Right renal pelvis (tissue), 4 donors: ENCODE measurements around the gene MTMR4. TPM values are rescaled to one million over a fixed set of nuclear protein-coding genes. Genes with fewer than 3 reads are reported as not detected.
"Not testable (repeated sequence)": the region's sequence is repeated elsewhere in the genome, so short reads cannot be mapped to it uniquely, and the experiment has no call there.

ENCODE experiments used
- DNase-seq, 4 donors: peaks; one replicate each; pipeline ENCODE4 v3.0.0-alpha.2; 2013; ENCODE audit warnings: low read depth in 4 of 4, low spot score in 3 of 4, missing footprints in 1 of 4
- polyA plus RNA-seq, 4 donors: library from polyadenylated mRNA; unstranded; fragments of 120-200 nt; gene quantifications; one replicate each; pipeline ENCODE4 v1.2.1, GENCODE V29; 2013; ENCODE audit not compliant: insufficient read length in 4 of 4

Gene MTMR4
- polyA plus RNA-seq, 4 donors: 44.5 to 53.0 (median 45.1) TPM

- no peak for DNase-seq
Observed at GRCh38 chr17:58527306-58527705, 12.9 kb upstream of the MTMR4 start.

GRCh38 chr17:58525239-58525638, 10.8 kb upstream of the MTMR4 start:
- no peak for DNase-seq

GRCh38 chr17:58521680-58522079, 7.2 kb upstream of the MTMR4 start:
- no peak for DNase-seq

- DNase-seq: no peak
Observed at GRCh38 chr17:58520843-58521430, 6.5 kb upstream of the MTMR4 start.

GRCh38 chr17:58517928-58518609, 3.6 kb upstream of the MTMR4 start:
- peak; percentile 96 to 100 (median 98) for DNase-seq

- DNase-seq: no peak
Observed at GRCh38 chr17:58517378-58517927, 3.0 kb upstream of the MTMR4 start.

GRCh38 chr17:58516644-58517377, 2.4 kb upstream of the MTMR4 start:
- DNase-seq: no peak

- no peak for DNase-seq
Observed at GRCh38 chr17:58515286-58515685, 848 bp upstream of the MTMR4 start.

- DNase-seq: no peak
Observed at GRCh38 chr17:58514770-58515157, 326 bp upstream of the MTMR4 start.

GRCh38 chr17:58513267-58513964, 1.0 kb downstream of the MTMR4 start:
- no peak for DNase-seq

GRCh38 chr17:58510075-58510474, 4.4 kb downstream of the MTMR4 start:
- DNase-seq: no peak

- DNase-seq: no peak
Observed at GRCh38 chr17:58508341-58509067, 5.9 kb downstream of the MTMR4 start.

- no peak for DNase-seq
Observed at GRCh38 chr17:58507123-58507634, 7.3 kb downstream of the MTMR4 start.

- no peak for DNase-seq
Observed at GRCh38 chr17:58506354-58507080, 7.9 kb downstream of the MTMR4 start.

- no peak for DNase-seq
Observed at GRCh38 chr17:58504826-58505351, 9.5 kb downstream of the MTMR4 start.

- DNase-seq: no peak
Observed at GRCh38 chr17:58503866-58504265, 10.6 kb downstream of the MTMR4 start.

- DNase-seq: not testable (repeated sequence)
Observed at GRCh38 chr17:58503134-58503533, 11.3 kb downstream of the MTMR4 start.

GRCh38 chr17:58501451-58501850, 13.0 kb downstream of the MTMR4 start:
- no peak for DNase-seq

GRCh38 chr17:58498177-58498828, 16.1 kb downstream of the MTMR4 start:
- DNase-seq: no peak
